Stimulated activated CD4-positive, alpha-beta T cell treated with anti-CD3 and anti-CD28 coated beads, Interleukin-4, amount 100 ng/mL, for 1 hour (primary cell): Measurements from ENCODE around the gene PTGER4.

Experiments used
- DNase-seq: peaks from one replicate; pipeline ENCODE4 v3.0.0-alpha.2; 2020

Gene PTGER4

GRCh38 chr5:40672425-40672824, 7.3 kb upstream of the PTGER4 start:
- DNase-seq: no peak

DNA sequence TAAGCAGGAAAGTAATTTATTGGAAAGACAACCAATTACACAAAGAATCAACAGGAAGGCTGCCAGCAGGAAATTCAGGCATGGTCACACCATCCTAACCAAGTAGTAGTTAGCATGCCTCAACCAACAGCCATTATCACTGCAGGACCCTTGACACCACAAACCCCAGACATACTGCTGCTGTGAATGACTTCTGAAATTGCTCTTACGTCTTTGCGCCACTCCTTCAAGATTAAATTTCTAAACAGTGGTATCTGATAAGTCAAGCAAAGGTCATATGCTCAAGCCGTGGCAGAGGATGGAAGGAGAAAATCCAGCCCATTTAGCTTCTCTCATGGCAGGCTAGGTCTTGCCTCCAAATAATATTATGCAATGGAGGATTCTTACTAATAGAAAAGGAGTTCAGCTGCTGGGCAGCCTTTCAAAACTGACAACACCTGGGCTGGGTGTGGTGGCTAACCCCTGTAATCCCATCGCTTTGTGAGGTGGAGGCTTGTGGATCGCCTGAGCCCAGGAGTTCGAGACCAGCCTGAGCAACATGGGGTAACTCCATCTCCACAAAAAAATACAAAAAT, 5.0 kb upstream of the PTGER4 start:
- no peak for DNase-seq

GRCh38 chr5:40675396-40676133, 4.2 kb upstream of the PTGER4 start:
- DNase-seq: no peak

- no peak for DNase-seq
Observed at GRCh38 chr5:40676613-40677343, 2.9 kb upstream of the PTGER4 start.

DNA sequence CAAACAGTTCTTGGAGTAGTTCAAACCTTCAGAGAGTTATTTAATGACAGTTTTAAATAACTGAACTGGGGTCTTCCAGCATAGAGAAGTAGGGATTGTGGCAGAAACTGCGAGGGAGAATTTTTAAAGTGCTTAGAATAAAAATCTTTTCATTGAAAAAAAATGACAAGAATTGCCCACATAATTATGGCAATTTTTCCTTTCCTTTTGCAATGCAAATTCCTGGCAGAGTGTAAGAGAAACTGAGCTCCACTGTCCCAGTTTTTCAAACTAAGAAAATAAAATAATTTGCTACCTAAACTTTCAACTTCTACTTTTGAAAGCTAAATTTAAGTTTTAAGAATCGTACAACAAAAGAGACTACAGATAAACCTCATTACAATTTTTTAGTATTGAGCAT, 2.3 kb upstream of the PTGER4 start:
- DNase-seq: no peak

GRCh38 chr5:40678026-40678425, 1.7 kb upstream of the PTGER4 start:
- no peak for DNase-seq

DNA sequence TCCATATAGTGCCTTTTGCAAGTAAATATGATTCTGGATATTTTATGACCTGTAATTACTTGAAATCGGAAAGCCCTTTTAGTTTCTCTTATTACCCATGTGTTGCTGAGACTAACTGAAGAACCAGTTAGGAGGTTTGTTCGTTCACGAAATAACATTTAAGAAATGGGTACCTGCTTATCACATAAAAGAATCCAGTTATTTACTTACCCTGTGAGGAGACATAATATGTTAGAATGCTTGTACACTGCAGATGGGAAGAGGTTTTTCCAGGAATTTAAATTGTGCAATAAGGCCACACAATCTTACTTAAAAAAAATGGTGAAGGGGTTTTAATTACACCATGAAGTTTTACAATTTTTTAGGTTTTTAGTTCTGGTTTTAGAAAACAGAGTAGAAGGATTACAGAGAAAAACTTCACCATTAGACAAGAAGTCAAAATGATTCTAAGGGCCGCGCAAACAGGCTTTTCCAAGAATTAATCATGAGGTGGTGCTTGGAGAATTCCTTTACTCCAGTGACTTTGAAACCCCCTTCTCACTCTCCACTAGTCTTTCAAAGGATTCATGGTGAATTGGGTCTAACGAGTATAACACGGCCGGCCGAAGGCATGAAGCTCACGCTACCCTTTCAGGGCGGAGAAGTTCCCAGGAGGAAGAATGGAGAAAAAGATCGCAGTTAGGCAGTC, 1.1 kb upstream of the PTGER4 start:
- DNase-seq: no peak

DNA sequence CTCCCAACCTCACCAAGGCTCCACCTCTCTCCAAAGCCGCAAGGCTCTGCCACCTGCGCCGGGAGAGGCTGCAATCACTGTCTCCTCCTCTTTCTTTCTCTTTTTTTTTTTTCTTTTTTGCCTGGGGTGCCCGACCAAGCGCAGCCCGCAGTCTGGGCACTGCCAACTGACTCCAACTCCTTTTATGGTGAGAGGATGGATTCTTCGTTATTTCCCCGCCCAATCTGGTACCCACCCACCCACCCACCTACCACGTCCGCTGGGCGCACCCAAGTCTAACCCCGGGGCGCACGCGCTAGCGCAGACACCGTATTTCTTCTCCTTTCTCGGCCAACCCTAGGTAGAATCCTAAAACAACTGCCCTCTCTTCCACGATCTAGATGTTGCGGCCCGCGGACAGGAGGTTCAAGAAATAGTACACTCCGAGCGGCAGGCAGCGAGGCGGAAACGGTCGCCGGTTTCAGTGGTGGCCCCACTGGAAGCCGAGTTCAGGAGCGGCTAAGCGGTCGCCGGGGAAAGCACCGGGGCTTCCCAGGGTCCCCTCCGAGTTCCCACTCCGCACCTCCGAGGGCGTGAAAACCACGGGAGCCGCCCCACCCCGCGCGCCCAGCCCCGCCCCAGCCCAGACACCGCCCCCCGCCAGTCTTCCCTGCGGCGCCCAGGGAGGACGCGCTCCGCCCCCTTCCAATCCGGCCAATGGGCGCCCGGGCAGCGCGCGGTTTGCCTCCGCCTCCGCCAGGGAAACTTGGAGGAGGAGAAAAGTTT, 385 bp upstream of the PTGER4 start:
- DNase-seq: peak; percentile 92

DNA sequence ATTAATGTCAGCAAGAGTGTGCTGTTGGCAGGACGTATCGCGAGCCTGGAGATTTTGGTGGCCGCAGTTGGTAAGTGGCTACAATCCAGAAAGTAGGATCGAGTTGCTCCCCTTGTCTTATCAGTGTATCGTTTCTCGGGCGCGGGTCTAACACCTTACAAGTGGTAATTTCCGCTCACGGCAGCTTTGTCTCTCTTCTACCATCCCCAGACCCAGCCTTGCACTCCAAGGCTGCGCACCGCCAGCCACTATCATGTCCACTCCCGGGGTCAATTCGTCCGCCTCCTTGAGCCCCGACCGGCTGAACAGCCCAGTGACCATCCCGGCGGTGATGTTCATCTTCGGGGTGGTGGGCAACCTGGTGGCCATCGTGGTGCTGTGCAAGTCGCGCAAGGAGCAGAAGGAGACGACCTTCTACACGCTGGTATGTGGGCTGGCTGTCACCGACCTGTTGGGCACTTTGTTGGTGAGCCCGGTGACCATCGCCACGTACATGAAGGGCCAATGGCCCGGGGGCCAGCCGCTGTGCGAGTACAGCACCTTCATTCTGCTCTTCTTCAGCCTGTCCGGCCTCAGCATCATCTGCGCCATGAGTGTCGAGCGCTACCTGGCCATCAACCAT, 1.1 kb downstream of the PTGER4 start:
- DNase-seq: peak; percentile 49

DNA sequence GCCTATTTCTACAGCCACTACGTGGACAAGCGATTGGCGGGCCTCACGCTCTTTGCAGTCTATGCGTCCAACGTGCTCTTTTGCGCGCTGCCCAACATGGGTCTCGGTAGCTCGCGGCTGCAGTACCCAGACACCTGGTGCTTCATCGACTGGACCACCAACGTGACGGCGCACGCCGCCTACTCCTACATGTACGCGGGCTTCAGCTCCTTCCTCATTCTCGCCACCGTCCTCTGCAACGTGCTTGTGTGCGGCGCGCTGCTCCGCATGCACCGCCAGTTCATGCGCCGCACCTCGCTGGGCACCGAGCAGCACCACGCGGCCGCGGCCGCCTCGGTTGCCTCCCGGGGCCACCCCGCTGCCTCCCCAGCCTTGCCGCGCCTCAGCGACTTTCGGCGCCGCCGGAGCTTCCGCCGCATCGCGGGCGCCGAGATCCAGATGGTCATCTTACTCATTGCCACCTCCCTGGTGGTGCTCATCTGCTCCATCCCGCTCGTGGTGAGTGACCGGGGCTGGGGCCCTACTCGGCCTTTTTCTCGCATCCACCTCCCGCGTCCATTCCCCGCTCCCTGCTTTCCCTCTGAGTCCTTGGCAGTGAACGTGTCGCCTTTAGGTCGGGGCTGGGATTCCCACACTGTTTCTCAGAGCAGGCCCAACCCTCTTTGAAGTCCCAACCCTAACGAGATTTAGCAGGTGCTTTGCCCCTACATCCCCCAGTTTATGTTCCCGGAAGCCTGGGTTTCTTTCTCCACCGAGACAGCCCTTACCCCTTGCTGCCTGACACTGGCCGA, 1.8 kb downstream of the PTGER4 start:
- peak; percentile 45 for DNase-seq

DNA sequence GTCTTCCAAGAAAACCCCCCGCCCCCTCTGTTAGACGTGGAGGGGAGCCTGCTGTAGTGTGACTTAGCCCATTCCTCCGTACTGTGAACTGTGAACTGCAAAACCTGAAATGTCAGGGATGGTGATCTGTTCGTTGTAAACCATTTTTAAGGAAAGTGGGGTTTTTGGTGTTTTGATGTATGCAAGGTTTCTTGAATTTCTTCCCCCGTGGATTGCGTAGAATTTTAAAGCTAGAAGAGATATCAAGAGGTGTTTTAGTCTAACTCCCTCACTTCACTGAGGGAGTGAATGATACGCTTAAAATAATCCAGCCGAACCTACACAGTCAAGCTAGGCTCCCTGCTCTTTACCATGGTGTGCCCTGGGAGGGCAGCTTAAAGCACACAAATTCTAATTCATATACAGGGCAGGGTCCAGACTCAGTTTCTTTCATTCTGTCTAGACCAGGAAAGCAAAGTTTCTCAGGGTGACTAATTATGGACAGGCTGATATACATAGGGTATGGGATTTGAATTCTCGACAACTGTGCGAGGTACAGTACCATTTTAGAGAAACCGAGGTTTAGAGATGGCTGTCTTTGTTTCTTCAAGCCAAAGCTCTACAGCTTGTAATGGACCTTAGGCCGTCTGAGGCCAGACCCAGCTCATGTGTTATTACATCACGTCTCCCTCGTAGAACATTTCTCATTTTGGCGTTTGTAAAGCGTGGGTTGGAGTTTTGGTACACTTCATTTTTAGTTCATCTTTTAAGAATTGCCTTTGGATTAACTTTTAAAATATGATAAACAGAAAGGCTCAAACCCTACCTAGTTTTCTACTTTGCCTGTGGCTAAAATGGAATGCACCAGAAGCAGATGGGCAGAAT, 2.7 kb downstream of the PTGER4 start:
- DNase-seq: no peak

GRCh38 chr5:40683305-40683704, 3.6 kb downstream of the PTGER4 start:
- DNase-seq: no peak

DNA sequence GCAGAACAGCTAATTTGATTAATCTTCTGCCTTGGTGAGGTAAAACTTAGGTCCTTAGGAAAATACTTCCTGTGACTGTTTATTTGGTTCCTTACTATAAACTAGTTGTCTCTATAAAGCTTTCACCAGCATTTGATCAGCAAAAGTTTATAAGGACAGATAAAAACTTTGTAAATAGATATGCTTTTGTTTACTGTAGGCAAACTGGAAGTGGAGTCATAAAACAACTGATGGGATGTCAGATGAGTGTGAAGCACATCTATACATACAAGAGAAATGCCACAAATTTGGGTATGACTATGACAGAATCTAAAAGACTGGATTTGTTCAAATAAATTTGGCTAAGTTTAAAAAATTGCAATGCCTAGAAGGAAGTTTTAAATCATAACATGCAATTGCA, 5.5 kb downstream of the PTGER4 start:
- DNase-seq: no peak

DNA sequence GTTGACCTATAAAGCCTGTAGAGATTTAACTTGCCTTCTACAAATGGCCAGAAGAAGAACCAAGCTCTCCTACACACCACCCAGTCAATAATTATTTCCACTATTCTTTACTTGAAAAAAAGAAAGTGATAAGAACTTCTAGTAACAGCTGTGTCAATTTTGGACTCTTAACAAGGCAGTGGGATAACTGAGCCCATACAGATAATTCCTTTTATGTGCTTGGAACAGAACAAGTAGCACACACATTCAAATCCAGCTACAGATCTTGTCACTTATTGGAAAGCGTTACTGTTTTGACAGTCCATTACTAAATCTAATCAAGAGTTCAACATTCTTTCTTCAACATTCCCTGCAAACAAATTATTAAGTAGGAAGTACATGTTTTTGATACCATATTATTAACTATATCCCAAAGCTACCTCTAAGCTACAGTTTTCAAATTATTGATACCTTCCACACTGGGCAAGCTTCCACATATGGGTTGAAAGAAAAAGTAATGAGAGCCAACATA, 6.3 kb downstream of the PTGER4 start:
- no peak for DNase-seq

DNA sequence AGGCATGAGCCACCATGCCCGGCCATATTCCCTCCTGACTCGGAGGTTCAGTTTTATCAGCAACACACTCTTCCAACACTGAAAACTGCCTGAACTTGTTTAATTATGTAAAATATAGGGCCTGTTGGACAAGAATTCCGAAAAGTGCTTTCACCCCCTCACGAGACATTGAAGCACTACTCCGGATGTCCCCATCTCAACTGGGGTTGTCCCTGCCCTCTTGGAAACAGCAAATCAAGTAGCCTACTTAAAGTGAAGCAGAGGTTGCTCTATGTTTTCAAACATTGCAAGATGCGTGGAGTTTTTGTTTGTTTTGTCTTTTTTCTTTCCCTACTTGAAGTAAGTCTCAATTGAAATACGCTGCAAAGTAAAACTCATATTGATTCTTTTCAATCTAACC, 7.6 kb downstream of the PTGER4 start:
- DNase-seq: no peak

- DNase-seq: peak; percentile 79
Observed at GRCh38 chr5:40688127-40688761, 8.5 kb downstream of the PTGER4 start.

DNA sequence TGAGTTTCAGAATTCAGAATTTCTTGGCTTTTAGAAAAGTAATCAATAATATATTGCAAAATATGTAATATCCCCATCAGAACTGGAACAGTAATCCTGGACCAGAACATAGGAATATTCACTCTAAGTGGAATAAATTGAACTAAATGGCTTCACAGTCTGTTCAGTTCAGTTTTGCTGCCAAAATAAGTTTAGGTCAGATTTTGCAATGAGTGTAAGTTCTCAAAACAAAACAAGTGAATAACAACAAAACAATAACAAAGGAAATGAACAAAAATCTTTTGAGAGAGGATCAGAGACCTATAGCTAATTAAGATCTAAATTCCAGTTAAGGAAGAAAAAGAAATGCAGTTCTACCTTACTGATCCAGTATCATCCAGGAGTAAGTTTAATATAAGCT, 9.3 kb downstream of the PTGER4 start:
- DNase-seq: no peak

GRCh38 chr5:40689438-40689837, 9.7 kb downstream of the PTGER4 start:
- no peak for DNase-seq

DNA sequence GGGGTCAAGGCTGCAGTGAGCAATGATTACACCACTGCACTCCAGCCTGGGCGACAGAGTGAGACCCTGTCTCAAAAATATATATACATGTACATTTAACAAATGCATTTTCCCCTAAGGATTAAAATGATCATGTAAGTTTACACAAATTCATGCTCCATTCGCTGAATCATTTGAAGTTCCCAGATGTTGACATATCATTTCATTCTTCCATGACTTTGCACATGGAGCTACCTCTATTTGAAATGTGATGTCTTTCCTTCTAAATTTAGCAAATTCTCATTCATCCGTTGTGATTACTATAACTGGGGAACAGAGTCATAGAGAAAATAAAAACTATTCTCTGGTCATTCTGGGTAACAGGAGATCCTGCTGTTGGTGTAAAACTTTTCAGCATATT, 10.6 kb downstream of the PTGER4 start:
- DNase-seq: no peak

DNA sequence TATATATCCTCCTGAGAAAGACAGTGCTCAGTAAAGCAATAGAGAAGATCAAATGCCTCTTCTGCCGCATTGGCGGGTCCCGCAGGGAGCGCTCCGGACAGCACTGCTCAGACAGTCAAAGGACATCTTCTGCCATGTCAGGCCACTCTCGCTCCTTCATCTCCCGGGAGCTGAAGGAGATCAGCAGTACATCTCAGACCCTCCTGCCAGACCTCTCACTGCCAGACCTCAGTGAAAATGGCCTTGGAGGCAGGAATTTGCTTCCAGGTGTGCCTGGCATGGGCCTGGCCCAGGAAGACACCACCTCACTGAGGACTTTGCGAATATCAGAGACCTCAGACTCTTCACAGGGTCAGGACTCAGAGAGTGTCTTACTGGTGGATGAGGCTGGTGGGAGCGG, 12.2 kb downstream of the PTGER4 start:
- DNase-seq: no peak
